IPS-20b (cell line): ENCODE results near the gene CLCN4.

Experiments used
- H3K27ac ChIP-seq: one replicate; pipeline ENCODE4 v1.5.1; 2013; ENCODE audit warnings: low read length
- H3K27me3 ChIP-seq: 2 replicates; pipeline ENCODE4 v1.6.1; 2013; ENCODE audit warnings: mild to moderate bottlenecking, low read length, inconsistent platforms; ENCODE audit not compliant: insufficient read depth
- H3K36me3 ChIP-seq: 2 replicates; pipeline ENCODE4 v1.6.1; 2013; ENCODE audit warnings: low read depth, mild to moderate bottlenecking, inconsistent platforms, low read length, moderate library complexity; ENCODE audit not compliant: insufficient read depth
- H3K4me1 ChIP-seq: 2 replicates; pipeline ENCODE4 v1.6.1; 2013; ENCODE audit warnings: mild to moderate bottlenecking, control low read depth, inconsistent platforms, low read length, moderate library complexity; ENCODE audit not compliant: insufficient read depth
- H3K4me3 ChIP-seq: 2 replicates; pipeline ENCODE4 v1.5.1; 2013; ENCODE audit warnings: mild to moderate bottlenecking, low read length, inconsistent platforms
- H3K9ac ChIP-seq: 2 replicates; pipeline ENCODE4 v1.6.1; 2013; ENCODE audit warnings: low read depth, mild to moderate bottlenecking, inconsistent platforms, low read length, moderate library complexity
- H3K9me3 ChIP-seq: 2 replicates; pipeline ENCODE4 v1.6.1; 2013; ENCODE audit warnings: mild to moderate bottlenecking, low read depth, low read length, inconsistent platforms; ENCODE audit not compliant: insufficient read depth

Gene CLCN4

DNA sequence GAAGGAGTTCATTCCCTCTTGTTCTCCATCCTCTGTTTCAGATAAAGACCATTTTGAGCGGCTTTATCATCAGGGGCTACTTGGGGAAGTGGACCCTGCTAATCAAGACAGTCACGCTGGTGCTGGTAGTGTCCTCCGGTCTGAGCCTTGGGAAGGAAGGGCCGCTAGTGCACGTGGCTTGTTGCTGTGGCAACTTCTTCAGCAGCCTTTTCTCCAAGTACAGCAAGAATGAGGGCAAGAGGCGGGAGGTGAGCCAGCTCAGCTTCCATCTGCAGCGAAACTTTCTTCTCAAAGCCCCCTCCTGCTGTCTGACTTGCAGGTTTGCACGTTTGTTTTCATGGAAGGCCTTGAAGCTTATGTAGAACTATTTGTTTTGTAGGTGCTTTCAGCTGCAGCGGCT is 49.5 kb downstream of the CLCN4 start:
- Histone ChIP-seq H3K4me3 (no peak overlapping the region), H3K36me3 (no peaks in the 10 kb centered on the region), H3K27ac (no peak overlapping the region), H3K27me3 (no peaks in the 10 kb centered on the region), H3K4me1 (no peaks in the 10 kb centered on the region), H3K9ac (no peak overlapping the region), H3K9me3 (no peaks in the 10 kb centered on the region)

DNA sequence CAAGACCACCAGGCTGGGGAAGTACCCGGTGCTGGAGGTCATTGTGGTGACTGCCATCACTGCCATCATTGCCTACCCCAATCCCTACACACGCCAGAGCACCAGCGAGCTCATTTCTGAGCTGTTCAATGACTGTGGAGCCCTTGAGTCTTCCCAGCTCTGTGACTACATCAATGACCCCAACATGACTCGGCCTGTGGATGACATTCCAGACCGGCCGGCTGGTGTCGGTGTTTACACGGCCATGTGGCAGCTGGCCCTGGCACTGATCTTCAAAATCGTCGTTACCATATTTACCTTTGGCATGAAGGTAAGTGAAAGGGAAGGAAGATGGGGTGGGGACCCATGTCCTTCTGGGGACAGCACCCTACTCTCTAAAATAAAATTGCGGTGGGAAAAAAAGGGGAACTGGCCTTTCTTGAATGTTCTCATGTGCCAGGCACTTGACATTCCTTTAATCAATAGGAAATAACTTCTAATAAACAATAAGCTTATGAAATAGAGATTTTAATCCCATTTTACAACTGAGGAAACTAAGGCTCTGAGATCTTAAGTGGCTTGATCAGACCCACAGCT is 51.6 kb downstream of the CLCN4 start:
- Histone ChIP-seq H3K27me3 (no peaks in the 10 kb centered on the region), H3K9me3 (no peaks in the 10 kb centered on the region), H3K4me1 (no peaks in the 10 kb centered on the region), H3K9ac (no peak overlapping the region), H3K36me3 (no peaks in the 10 kb centered on the region), H3K27ac (no peak overlapping the region), H3K4me3 (no peak overlapping the region)

DNA sequence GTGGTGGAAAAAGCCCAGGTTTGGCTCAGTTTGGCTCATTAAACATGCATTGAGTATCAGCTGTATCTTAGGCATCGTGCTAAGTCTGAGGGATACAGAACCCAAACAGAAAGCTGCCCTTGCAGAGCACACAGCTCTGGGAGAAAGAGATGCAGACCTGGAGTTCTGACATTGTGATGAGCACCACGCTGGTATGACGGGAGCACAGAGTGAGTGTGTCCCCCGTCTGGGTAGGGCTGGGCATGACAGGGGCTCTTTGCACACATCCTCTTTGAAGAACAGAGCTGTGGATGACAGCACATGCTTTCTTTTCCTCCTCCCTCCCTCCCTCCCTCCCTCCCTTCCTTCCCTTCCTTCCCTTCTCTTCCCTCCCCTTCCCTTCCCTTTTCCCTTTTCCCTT is 52.2 kb downstream of the CLCN4 start:
- H3K27ac ChIP-seq = no peak overlapping the region
- H3K27me3 ChIP-seq = no peaks in the 10 kb centered on the region
- H3K36me3 ChIP-seq = no peaks in the 10 kb centered on the region
- no peaks in the 10 kb centered on the region for H3K4me1 ChIP-seq
- no peak overlapping the region for H3K9ac ChIP-seq
- no peaks in the 10 kb centered on the region for H3K9me3 ChIP-seq
- H3K4me3 ChIP-seq = no peak overlapping the region

DNA sequence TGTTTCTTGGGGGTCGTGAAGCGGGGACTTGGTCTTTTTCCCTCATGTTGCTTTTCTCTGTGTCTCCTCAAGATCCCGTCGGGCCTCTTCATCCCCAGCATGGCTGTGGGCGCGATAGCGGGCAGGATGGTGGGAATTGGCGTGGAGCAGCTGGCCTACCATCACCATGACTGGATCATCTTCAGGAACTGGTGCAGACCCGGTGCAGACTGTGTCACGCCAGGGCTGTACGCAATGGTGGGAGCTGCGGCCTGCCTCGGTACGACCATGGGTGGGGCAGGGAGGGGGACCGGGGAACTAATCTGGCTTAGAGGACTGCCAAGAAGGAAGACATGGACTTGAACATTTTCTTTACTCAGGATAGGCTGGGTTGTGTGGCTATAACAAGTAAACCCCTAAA is 55.6 kb downstream of the CLCN4 start:
- no peak overlapping the region for H3K4me3 ChIP-seq

GRCh38 chrX:10213716-10214115 is 56.9 kb downstream of the CLCN4 start:
- H3K36me3 ChIP-seq = no peaks in the 10 kb centered on the region
- H3K9me3 ChIP-seq = no peaks in the 10 kb centered on the region
- no peak overlapping the region for H3K27ac ChIP-seq
- no peak overlapping the region for H3K9ac ChIP-seq
- no peak overlapping the region for H3K4me3 ChIP-seq
- H3K27me3 ChIP-seq = no peaks in the 10 kb centered on the region
- H3K4me1 ChIP-seq = no peaks in the 10 kb centered on the region

More for the DNA sequence above, 55.6 kb downstream of the CLCN4 start:
- Histone ChIP-seq H3K36me3 (no peaks in the 10 kb centered on the region), H3K9me3 (no peaks in the 10 kb centered on the region), H3K27ac (no peak overlapping the region), H3K9ac (no peak overlapping the region), H3K27me3 (no peaks in the 10 kb centered on the region), H3K4me1 (no peaks in the 10 kb centered on the region)

DNA sequence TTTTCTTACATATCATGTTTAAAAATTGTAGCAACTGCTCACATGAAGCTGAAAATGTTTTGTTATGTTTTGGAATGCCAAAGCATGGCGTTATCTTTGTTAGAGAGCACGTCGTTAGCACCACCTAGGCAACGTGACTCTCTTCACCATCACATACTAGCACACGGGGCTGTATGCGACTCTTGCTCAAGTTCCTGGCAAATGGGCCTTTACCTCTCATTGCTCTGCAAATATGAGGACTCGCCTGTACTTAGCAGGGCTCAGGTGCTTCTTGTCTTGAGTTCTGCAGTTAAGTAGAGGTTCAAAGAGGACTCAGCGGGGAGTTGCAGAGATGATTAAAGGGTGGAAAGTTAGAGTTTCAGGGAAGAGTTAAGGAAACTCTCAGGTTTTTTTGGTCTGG is 59.4 kb downstream of the CLCN4 start:
- Histone ChIP-seq H3K27me3 (no peaks in the 10 kb centered on the region), H3K4me1 (no peaks in the 10 kb centered on the region), H3K36me3 (no peaks in the 10 kb centered on the region), H3K9ac (no peak overlapping the region), H3K27ac (no peak overlapping the region), H3K9me3 (no peaks in the 10 kb centered on the region), H3K4me3 (no peak overlapping the region)

DNA sequence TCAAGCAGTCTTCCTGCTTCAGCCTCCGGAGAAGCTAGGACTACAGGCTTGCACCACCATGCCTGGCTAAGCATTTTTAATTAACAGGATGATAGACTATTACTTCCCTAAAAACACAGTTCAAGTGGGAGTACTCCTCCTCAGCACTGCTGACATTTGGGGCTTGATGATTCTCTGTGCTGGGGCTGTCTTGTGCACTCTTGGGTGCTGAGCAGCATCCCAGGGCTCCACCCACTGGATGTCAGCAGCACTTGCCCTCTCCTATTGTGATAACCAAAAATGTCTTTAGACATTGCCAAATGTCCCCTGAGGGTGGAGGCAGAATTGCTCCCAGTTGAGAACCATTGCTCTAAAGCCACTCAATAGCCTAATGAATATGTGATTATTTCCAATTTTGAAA is 60.4 kb downstream of the CLCN4 start:
- H3K9me3 ChIP-seq = no peaks in the 10 kb centered on the region
- H3K27me3 ChIP-seq = no peaks in the 10 kb centered on the region
- H3K27ac ChIP-seq = no peak overlapping the region
- no peak overlapping the region for H3K9ac ChIP-seq
- H3K4me3 ChIP-seq = no peak overlapping the region
- H3K36me3 ChIP-seq = no peaks in the 10 kb centered on the region
- H3K4me1 ChIP-seq = no peaks in the 10 kb centered on the region

DNA sequence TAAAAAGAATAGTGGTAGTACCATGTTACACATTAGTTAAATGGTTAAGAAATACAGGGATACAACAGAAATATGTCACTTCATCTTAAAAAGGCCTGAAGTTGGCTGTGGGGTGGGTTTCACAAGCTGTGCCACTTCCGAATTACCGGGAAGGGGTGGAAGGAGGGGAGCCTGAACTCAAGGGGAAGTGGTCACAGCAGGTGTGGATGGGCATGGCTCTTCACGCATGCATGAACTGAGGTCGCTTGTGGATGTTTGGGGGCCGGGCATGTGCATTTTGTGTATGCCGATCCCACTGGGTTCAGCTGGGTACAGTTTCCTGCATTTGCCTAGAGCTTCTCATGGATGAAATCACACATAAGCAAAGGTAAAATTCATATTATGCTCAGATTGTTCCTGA is 64.9 kb downstream of the CLCN4 start:
- no peak overlapping the region for H3K9ac ChIP-seq
- no peaks in the 10 kb centered on the region for H3K27me3 ChIP-seq
- H3K36me3 ChIP-seq = no peaks in the 10 kb centered on the region
- no peak overlapping the region for H3K4me3 ChIP-seq
- H3K9me3 ChIP-seq = no peaks in the 10 kb centered on the region
- H3K4me1 ChIP-seq = no peaks in the 10 kb centered on the region
- no peak overlapping the region for H3K27ac ChIP-seq

DNA sequence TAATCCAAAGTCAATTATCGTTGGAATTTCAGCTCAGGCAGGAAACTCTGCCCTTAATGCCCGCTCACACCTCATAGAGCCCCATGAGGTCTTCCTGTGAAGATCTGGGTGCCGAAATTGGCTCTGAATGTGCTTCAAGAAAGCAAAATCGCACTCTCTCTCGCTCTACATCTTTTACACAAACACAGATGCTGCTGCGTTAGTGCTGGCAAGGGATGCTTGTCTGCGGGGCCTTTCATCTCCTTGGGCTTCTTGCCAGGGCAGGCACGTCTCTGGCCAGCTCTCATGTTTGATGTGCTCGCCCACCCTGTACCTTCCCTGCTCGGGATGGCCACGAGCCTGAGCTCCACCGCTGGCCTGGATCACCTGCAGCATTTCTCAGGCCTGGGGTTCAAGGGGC is 66.5 kb downstream of the CLCN4 start:
- Histone ChIP-seq H3K27ac (no peak overlapping the region), H3K27me3 (no peaks in the 10 kb centered on the region), H3K9ac (no peak overlapping the region), H3K9me3 (no peaks in the 10 kb centered on the region), H3K4me3 (no peak overlapping the region), H3K4me1 (no peaks in the 10 kb centered on the region), H3K36me3 (no peaks in the 10 kb centered on the region)

DNA sequence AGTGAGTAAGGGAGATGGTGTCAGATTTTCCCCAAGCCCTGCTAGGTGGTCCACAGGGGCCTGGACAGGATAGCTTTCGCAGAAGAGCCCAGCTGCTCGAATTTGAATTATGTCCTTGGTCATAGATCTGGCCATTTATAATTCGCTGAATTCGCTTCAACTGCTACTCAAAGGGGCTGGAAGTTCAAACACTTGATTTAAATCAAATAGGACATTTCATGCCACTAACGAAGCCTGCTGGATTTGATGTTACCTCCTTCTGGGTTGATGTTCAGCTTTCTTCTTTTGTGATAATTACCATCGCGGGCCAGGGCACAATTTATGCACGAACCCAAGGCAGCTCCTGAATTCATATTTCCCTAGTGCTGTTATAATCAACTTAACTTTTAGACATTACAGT is 67.0 kb downstream of the CLCN4 start:
- Histone ChIP-seq H3K9me3 (no peaks in the 10 kb centered on the region), H3K4me3 (no peak overlapping the region)

DNA sequence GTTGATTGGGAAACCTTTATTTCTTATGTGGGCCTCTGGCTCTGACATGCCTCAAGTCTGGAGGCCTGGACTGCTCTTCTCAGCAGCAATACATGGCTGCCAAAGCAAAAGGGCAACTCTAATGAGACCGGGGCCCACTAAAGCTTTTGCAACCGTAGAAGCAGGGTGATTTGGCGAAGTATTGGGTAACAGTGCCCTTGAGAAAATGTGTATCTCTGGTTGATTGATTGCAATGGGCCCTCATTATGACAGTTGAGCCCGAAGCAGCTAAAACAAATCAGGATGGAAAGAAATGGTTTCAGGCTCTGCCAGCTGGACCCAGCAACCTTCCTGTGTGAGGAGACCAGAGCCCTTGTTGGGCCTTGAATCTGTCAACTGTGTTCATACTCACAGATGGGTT is 73.4 kb downstream of the CLCN4 start:
- Histone ChIP-seq H3K4me1 (no peaks in the 10 kb centered on the region), H3K27me3 (no peaks in the 10 kb centered on the region), H3K9ac (no peak overlapping the region), H3K4me3 (no peak overlapping the region), H3K27ac (no peak overlapping the region), H3K36me3 (no peaks in the 10 kb centered on the region), H3K9me3 (no peaks in the 10 kb centered on the region)

More for the DNA sequence above, 67.0 kb downstream of the CLCN4 start:
- Histone ChIP-seq H3K9ac (no peak overlapping the region), H3K4me1 (no peaks in the 10 kb centered on the region), H3K36me3 (no peaks in the 10 kb centered on the region), H3K27me3 (no peaks in the 10 kb centered on the region), H3K27ac (no peak overlapping the region)

- Histone ChIP-seq H3K9me3 (no peaks in the 10 kb centered on the region), H3K27me3 (no peaks in the 10 kb centered on the region), H3K9ac (no peak overlapping the region), H3K27ac (no peak overlapping the region), H3K36me3 (no peaks in the 10 kb centered on the region), H3K4me1 (no peaks in the 10 kb centered on the region), H3K4me3 (no peak overlapping the region)
These were observed 74.7 kb downstream of the CLCN4 start for GRCh38 chrX:10231461-10231860.

- H3K9ac ChIP-seq = no peak overlapping the region
- no peaks in the 10 kb centered on the region for H3K4me1 ChIP-seq
These were observed 76.4 kb downstream of the CLCN4 start for GRCh38 chrX:10233173-10233572.

More at GRCh38 chrX:10233173-10233572, 76.4 kb downstream of the CLCN4 start:
- H3K9me3 ChIP-seq = no peaks in the 10 kb centered on the region
- H3K4me3 ChIP-seq = no peak overlapping the region
- H3K27ac ChIP-seq = no peak overlapping the region
- H3K36me3 ChIP-seq = no peaks in the 10 kb centered on the region
- H3K27me3 ChIP-seq = no peaks in the 10 kb centered on the region
